Caco-2 (cell line): ENCODE results near the gene DHX32. TPM values are rescaled to one million over a fixed set of nuclear protein-coding genes. Genes with fewer than 3 reads are reported as not detected.
A peak's percentile ranks its signal among the peaks of the same experiment; 100 is the strongest.

Experiments used
- BruUV-seq: library from RNA; stranded (reverse); fragments of 400-500 nt; replicated peaks from 2 replicates; lab custom pipeline; 2021; lab: Mats Ljungman, UMichigan
- CTCF ChIA-PET: fragments of 300-600 bp; sonication (Branson Sonifier 250); formaldehyde crosslinking; loops from one replicate; lab custom pipeline; 2022; ENCODE audit warnings: antibody characterized with exemption; lab: Charles Lee
- POLR2A ChIA-PET: fragments of 300-600 bp; sonication (Branson Sonifier 250); formaldehyde crosslinking; loops from one replicate; lab custom pipeline; 2022; ENCODE audit warnings: antibody characterized with exemption; lab: Charles Lee
- DNase-seq, 2 experiments: peaks; one replicate each; pipeline versions ENCODE4 v3.0.0 to v3.0.0-alpha.2; 2020 to 2022
- H3K27me3 ChIP-seq: replicated peaks from 2 replicates; pipeline ENCODE4 v1.6.0; 2011; ENCODE audit warnings: low read length; ENCODE audit not compliant: control insufficient read depth, insufficient read depth
- H3K36me3 ChIP-seq: 2 replicates; pipeline ENCODE4 v1.5.1; 2011; ENCODE audit warnings: low read length; ENCODE audit not compliant: control insufficient read depth, insufficient read depth
- H3K4me1 ChIP-seq: fragments of 250-450 bp; sonication (Bioruptor Pico); 2 replicates; pipeline ENCODE4 v1.5.1; 2020; ENCODE audit warnings: mild to moderate bottlenecking
- H3K4me3 ChIP-seq: 2 replicates; pipeline ENCODE4 v1.5.1; 2011; ENCODE audit warnings: low read depth, mild to moderate bottlenecking, control low read depth, low read length
- H3K9me3 ChIP-seq: fragments of 250-450 bp; sonication (Bioruptor Pico); 2 replicates; pipeline ENCODE4 v1.5.1; 2020; ENCODE audit warnings: mild to moderate bottlenecking, moderate library complexity
- H3K27ac Mint-ChIP-seq: one replicate; pipeline ENCODE4 v1.8.0; 2022; ENCODE audit warnings: mixed read lengths; ENCODE audit not compliant: unreplicated experiment
- H3K27me3 Mint-ChIP-seq: one replicate; pipeline ENCODE4 v1.8.0; 2022; ENCODE audit warnings: mixed read lengths; ENCODE audit not compliant: insufficient read depth, unreplicated experiment
- H3K36me3 Mint-ChIP-seq: one replicate; pipeline ENCODE4 v1.8.0; 2022; ENCODE audit warnings: mild to moderate bottlenecking, mixed read lengths; ENCODE audit not compliant: insufficient read depth, unreplicated experiment
- H3K4me1 Mint-ChIP-seq: one replicate; pipeline ENCODE4 v1.8.0; 2022; ENCODE audit warnings: low read depth, mixed read lengths; ENCODE audit not compliant: unreplicated experiment
- H3K4me3 Mint-ChIP-seq: one replicate; pipeline ENCODE4 v1.8.0; 2022; ENCODE audit warnings: mild to moderate bottlenecking, moderate library complexity, mixed read lengths; ENCODE audit not compliant: unreplicated experiment
- H3K9me3 Mint-ChIP-seq: one replicate; pipeline ENCODE4 v1.8.0; 2022; ENCODE audit warnings: mixed read lengths; ENCODE audit not compliant: unreplicated experiment
- intact Hi-C: fragments of 100-400 bp; cut with micrococcal nuclease; formaldehyde crosslinking; loops from one replicate; pipeline ENCODE4 v1.10.0; 2022; ENCODE audit not compliant: unreplicated experiment
- total RNA-seq: library from RNA; stranded (reverse); gene quantifications from 2 replicates; pipeline ENCODE4 v1.2.3, GENCODE V29; 2022
- TF ChIP-seq, protein P1 (sequence below), 2 experiments: fragments of 200-600 bp in 1 of 2; IDR thresholded peaks; 1 replicate in 1 of 2; 2 replicates in 1 of 2; pipeline versions ENCODE4 v1.5.1 to v1.8.0; 2011 to 2022; ENCODE audit warnings: antibody characterized with exemption in 1 of 2, control low read depth in 1 of 2, inconsistent platforms in 1 of 2, low read depth in 1 of 2, low read length in 1 of 2, mild to moderate bottlenecking in 1 of 2, moderate library complexity in 1 of 2; ENCODE audit not compliant: insufficient read depth in 1 of 2, severe bottlenecking in 1 of 2, unreplicated experiment in 1 of 2

DHX32 gene
- total RNA-seq, 1 experiment from 2014 or later, result 25.0 TPM

DNA sequence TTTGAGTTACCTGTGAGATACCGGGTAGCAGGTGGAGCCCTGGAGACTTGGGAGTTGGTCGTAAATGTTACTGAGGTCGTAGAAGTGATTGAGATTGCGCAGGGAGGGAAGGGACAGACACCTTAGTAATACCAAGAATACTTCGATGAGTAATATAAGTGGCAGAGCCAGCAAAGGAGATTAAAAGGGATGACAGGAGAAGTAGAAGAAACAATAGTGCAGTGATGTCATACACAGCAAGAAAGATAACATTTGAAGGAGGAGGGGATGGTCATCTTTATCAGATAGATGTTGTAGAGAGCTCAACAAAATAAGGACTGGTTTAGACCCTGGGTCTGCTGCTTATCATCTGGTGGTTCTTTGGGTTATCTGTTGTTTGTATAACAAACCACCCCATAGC lies 52.8 kb downstream of the DHX32 start:
- no peak for DNase-seq
- no TSS peak for BruUV-seq
- H3K36me3 ChIP-seq, result peaks cover 4% of the 10 kb centered on the region
- ChIA-PET CTCF (no interaction called here), POLR2A (no interaction called here)
- Mint-ChIP-seq H3K27ac (no peak overlapping the region), H3K36me3 (peaks cover 67% of the 10 kb centered on the region), H3K27me3 (no peaks in the 10 kb centered on the region), H3K9me3 (no peaks in the 10 kb centered on the region), H3K4me3 (no peak overlapping the region), H3K4me1 (peaks cover 15% of the 10 kb centered on the region)
- intact Hi-C loops, result no loop called here
- no peaks in the 10 kb centered on the region for H3K27me3 ChIP-seq
- TF ChIP-seq, protein P1, sequence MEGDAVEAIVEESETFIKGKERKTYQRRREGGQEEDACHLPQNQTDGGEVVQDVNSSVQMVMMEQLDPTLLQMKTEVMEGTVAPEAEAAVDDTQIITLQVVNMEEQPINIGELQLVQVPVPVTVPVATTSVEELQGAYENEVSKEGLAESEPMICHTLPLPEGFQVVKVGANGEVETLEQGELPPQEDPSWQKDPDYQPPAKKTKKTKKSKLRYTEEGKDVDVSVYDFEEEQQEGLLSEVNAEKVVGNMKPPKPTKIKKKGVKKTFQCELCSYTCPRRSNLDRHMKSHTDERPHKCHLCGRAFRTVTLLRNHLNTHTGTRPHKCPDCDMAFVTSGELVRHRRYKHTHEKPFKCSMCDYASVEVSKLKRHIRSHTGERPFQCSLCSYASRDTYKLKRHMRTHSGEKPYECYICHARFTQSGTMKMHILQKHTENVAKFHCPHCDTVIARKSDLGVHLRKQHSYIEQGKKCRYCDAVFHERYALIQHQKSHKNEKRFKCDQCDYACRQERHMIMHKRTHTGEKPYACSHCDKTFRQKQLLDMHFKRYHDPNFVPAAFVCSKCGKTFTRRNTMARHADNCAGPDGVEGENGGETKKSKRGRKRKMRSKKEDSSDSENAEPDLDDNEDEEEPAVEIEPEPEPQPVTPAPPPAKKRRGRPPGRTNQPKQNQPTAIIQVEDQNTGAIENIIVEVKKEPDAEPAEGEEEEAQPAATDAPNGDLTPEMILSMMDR (IDR thresholded peaks at IDR 0.05; ENCODE audit: insufficient read depth in 1 of 2, low read depth in 1 of 2, low read length in 1 of 2, severe bottlenecking in 1 of 2, unreplicated experiment in 1 of 2), result no peak
- H3K4me1 ChIP-seq, result peaks cover 4% of the 10 kb centered on the region; the same call in 1 of the 2 replicates
- no peak overlapping the region for H3K4me3 ChIP-seq
- no peaks in the 10 kb centered on the region for H3K9me3 ChIP-seq

DNA sequence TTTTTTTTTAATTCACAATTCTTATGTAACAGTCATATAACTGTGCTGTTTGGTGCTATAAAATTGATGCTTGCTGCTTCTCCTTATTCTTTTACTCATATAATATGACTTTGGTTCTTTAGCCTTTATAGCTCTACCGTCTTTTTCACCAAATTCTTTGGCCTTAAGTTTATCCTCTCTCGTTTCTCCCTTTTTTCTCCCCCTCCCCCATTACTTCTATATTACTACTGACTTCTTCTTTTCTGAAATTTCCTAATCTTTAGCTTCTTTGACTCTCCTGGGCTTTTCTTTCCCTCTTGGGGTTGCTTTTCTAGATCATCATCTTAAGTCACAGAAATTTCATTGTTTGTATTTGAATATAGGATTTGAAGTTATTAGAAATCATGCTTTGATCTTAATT lies 54.0 kb downstream of the DHX32 start:
- Mint-ChIP-seq H3K4me1 (peaks cover 15% of the 10 kb centered on the region), H3K27me3 (no peaks in the 10 kb centered on the region), H3K4me3 (no peak overlapping the region), H3K9me3 (no peaks in the 10 kb centered on the region), H3K27ac (no peak overlapping the region), H3K36me3 (peaks cover 55% of the 10 kb centered on the region)
- no TSS peak for BruUV-seq
- H3K9me3 ChIP-seq, result no peaks in the 10 kb centered on the region
- H3K36me3 ChIP-seq, result peaks cover 4% of the 10 kb centered on the region
- no peak for DNase-seq
- CTCF ChIA-PET, result interaction anchor here (1.0 kb wide), 1 partner anchor 12 kb away, joined by 3 read pairs; no protein-coding TSS in a partner anchor
- TF ChIP-seq, protein P1 (IDR thresholded peaks at IDR 0.05; ENCODE audit: insufficient read depth in 1 of 2, low read depth in 1 of 2, low read length in 1 of 2, severe bottlenecking in 1 of 2, unreplicated experiment in 1 of 2), result no peak
- POLR2A ChIA-PET, result no interaction called here
- no peaks in the 10 kb centered on the region for H3K27me3 ChIP-seq
- intact Hi-C loops, result no loop called here
- H3K4me3 ChIP-seq, result no peak overlapping the region
- H3K4me1 ChIP-seq, result peaks cover 4% of the 10 kb centered on the region; the same call in 1 of the 2 replicates

DNA sequence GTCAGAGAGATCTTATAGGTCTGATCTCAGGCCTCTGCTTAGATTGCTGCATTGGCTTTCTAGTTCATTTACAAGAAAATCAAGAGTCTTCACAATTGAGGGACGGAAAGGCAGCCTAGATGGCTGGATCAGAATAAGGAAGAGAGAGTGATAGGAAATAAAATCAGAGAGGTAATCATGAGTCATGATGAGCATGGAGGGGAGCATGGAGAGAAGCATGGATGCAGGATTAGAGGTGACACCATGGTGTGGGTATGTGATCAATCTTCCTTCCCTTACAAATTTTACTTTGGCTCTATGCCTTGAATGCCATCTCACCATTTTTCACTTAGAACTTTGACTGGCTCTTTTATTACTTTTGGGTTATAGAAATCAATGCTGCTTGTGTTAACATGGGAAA lies 56.4 kb downstream of the DHX32 start:
- TF ChIP-seq, protein P1 (IDR thresholded peaks at IDR 0.05; ENCODE audit: insufficient read depth in 1 of 2, low read depth in 1 of 2, low read length in 1 of 2, severe bottlenecking in 1 of 2, unreplicated experiment in 1 of 2), result no peak
- no peak overlapping the region for H3K4me3 Mint-ChIP-seq
- peaks cover 15% of the 10 kb centered on the region for H3K4me1 Mint-ChIP-seq
- no peak for DNase-seq
- no TSS peak for BruUV-seq
- H3K36me3 ChIP-seq, result peaks cover 4% of the 10 kb centered on the region
- ChIA-PET CTCF (no interaction called here), POLR2A (no interaction called here)
- no peaks in the 10 kb centered on the region for H3K9me3 Mint-ChIP-seq
- no peaks in the 10 kb centered on the region for H3K9me3 ChIP-seq
- intact Hi-C loops, result no loop called here
- no peak overlapping the region for H3K27ac Mint-ChIP-seq
- H3K36me3 Mint-ChIP-seq, result peaks cover 31% of the 10 kb centered on the region
- H3K4me1 ChIP-seq, result peaks cover 4% of the 10 kb centered on the region; the same call in 1 of the 2 replicates
- peak overlapping the region; percentile 73 for H3K4me3 ChIP-seq
- no peaks in the 10 kb centered on the region for H3K27me3 Mint-ChIP-seq
- no peaks in the 10 kb centered on the region for H3K27me3 ChIP-seq
